Uterus (tissue), 4 donors: ENCODE measurements around the gene MAMDC2. TPM values are rescaled to one million over a fixed set of nuclear protein-coding genes. Genes with fewer than 3 reads are reported as not detected.

Experiments
- DNase-seq, 2 donors: peaks; one replicate each; pipeline ENCODE4 v3.0.0-alpha.2; 2019 to 2020
- H3K27ac ChIP-seq, 2 donors: fragments of 200-600 bp; sonication (generic); 1 replicate in 1 of 2; 2 replicates in 1 of 2; pipeline ENCODE4 v1.5.1; 2016 to 2018
- H3K27me3 ChIP-seq, 2 donors: fragments of 200-600 bp; sonication (generic); one replicate each; pipeline ENCODE4 v1.5.1; 2018 to 2019; ENCODE audit warnings: control low read depth in 1 of 2
- H3K36me3 ChIP-seq, 2 donors: fragments of 200-600 bp; sonication (generic); one replicate each; pipeline ENCODE4 v1.5.1; 2019; ENCODE audit warnings: control low read depth in 1 of 2
- H3K4me1 ChIP-seq, 2 donors: fragments of 200-600 bp; sonication (generic); one replicate each; pipeline ENCODE4 v1.5.1; 2018 to 2019; ENCODE audit warnings: control low read depth in 1 of 2
- H3K4me3 ChIP-seq, 2 donors: fragments of 200-600 bp; sonication (generic); 1 replicate in 1 of 2; 2 replicates in 1 of 2; pipeline ENCODE4 v1.5.1; 2018 to 2019; ENCODE audit warnings: mild to moderate bottlenecking in 1 of 2
- H3K9me3 ChIP-seq, 2 donors: fragments of 200-600 bp; sonication (generic); one replicate each; pipeline ENCODE4 v1.5.1; 2019; ENCODE audit warnings: control low read depth in 1 of 2
- POLR2A ChIP-seq, 2 donors: fragments of 450-650 bp; IDR thresholded peaks; one replicate each; pipeline ENCODE4 v1.6.1; 2016; ENCODE audit warnings: antibody characterized with exemption in 2 of 2, mild to moderate bottlenecking in 1 of 2, moderate library complexity in 1 of 2
- intact Hi-C: fragments of 100-400 bp; cut with DNase I; formaldehyde crosslinking; loops from one replicate; pipeline ENCODE4 v1.15.1; 2023; ENCODE audit warnings: low total_unique reads
- total RNA-seq, 4 donors: library from RNA; depleted of rRNA in 3 of 4; stranded (reverse); fragments of >200 nt in 3 of 4; gene quantifications; one replicate each; pipeline versions ENCODE4 v1.1.0 to v1.2.4, GENCODE V29; 2014 to 2023
- TF ChIP-seq, protein P1 (sequence below), 4 experiments: fragments of 200-600 bp in 2 of 4; fragments of 450-650 bp in 2 of 4; sonication (generic) in 2 of 4; IDR thresholded peaks; one replicate each; pipeline ENCODE4 v1.5.1; 2016 to 2019; ENCODE audit warnings: antibody characterized with exemption in 4 of 4, mild to moderate bottlenecking in 2 of 4, moderate library complexity in 1 of 4
- donor health status: DM: yes; HTN: yes; CAD: no.

MAMDC2 gene
- total RNA-seq, 4 donors from 2014 or later = 42.7 to 204 (median 138) TPM

- no peaks in the 10 kb centered on the region for H3K27me3 ChIP-seq
- H3K4me3 ChIP-seq = no peak overlapping the region
- no peak overlapping the region for H3K27ac ChIP-seq
- no peaks in the 10 kb centered on the region for H3K4me1 ChIP-seq
- TF ChIP-seq, protein P1, sequence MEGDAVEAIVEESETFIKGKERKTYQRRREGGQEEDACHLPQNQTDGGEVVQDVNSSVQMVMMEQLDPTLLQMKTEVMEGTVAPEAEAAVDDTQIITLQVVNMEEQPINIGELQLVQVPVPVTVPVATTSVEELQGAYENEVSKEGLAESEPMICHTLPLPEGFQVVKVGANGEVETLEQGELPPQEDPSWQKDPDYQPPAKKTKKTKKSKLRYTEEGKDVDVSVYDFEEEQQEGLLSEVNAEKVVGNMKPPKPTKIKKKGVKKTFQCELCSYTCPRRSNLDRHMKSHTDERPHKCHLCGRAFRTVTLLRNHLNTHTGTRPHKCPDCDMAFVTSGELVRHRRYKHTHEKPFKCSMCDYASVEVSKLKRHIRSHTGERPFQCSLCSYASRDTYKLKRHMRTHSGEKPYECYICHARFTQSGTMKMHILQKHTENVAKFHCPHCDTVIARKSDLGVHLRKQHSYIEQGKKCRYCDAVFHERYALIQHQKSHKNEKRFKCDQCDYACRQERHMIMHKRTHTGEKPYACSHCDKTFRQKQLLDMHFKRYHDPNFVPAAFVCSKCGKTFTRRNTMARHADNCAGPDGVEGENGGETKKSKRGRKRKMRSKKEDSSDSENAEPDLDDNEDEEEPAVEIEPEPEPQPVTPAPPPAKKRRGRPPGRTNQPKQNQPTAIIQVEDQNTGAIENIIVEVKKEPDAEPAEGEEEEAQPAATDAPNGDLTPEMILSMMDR (IDR thresholded peaks at IDR 0.05) = no peak
- TF ChIP-seq POLR2A (IDR thresholded peaks at IDR 0.05) = no peak
- no peaks in the 10 kb centered on the region for H3K36me3 ChIP-seq
- H3K9me3 ChIP-seq = no peaks in the 10 kb centered on the region
- intact Hi-C loops = no loop called here
- no peak for DNase-seq
These were observed 51.1 kb downstream of the MAMDC2 start for GRCh38 chr9:70094747-70095146.

DNA sequence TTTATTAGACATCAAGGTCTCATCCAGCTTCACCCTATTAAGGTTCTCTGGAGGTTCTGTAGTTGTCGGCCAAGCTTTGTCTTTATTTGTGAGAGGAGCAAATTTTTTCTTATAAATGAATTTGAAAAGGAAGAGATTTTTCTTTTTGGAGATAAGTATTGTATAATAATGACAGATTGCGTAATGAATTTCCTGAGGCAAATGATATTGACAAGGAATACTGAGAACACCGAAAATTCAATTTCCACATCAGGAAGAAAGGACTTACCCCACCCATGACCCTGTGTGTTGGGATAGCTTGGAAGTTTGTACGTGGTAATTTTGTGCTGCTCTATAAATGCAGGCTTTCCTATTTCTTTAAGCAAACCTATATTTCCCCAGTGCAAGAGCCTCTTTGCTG lies 53.5 kb downstream of the MAMDC2 start:
- H3K4me1 ChIP-seq = peaks cover 0 to 3% of the 10 kb centered on the region in 2 donors
- no peak for DNase-seq
- H3K4me3 ChIP-seq = no peak overlapping the region
- H3K27ac ChIP-seq = no peak overlapping the region
- no peaks in the 10 kb centered on the region for H3K27me3 ChIP-seq
- intact Hi-C loops = no loop called here
- TF ChIP-seq, protein P1 (IDR thresholded peaks at IDR 0.05) = no peak
- no peak for TF ChIP-seq POLR2A (IDR thresholded peaks at IDR 0.05)
- no peaks in the 10 kb centered on the region for H3K9me3 ChIP-seq
- H3K36me3 ChIP-seq = no peaks in the 10 kb centered on the region

DNA sequence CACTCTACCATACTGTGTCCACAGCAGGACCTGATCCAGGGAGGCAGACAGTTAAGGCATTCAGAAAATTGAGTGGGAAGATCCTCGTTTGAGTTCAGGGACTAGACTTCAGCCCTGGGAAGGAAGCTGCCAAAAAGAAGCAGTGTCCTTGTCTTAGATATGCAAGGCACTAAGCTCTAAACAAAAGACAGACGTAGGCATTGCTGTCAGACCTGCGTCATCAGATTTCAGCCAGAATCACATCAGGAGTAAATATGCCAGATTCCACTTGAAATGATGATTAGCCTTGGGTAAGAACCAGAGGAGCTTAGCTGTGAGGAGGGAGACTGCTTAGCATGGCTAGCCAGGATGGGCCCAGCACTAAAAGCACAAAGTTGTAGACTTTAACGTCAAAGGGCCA lies 56.7 kb downstream of the MAMDC2 start:
- intact Hi-C loops = no loop called here
- peaks cover 0 to 3% of the 10 kb centered on the region in 2 donors for H3K4me1 ChIP-seq
- H3K27me3 ChIP-seq = no peaks in the 10 kb centered on the region
- TF ChIP-seq, protein P1 (IDR thresholded peaks at IDR 0.05) = no peak
- TF ChIP-seq POLR2A (IDR thresholded peaks at IDR 0.05) = no peak
- no peak overlapping the region for H3K4me3 ChIP-seq
- no peaks in the 10 kb centered on the region for H3K36me3 ChIP-seq
- no peaks in the 10 kb centered on the region for H3K9me3 ChIP-seq
- DNase-seq = peak; percentile 42 to 71
- peak overlapping the region; percentile 54 to 64 for H3K27ac ChIP-seq

GRCh38 chr9:70101265-70101664 lies 57.6 kb downstream of the MAMDC2 start:
- no peak for TF ChIP-seq POLR2A (IDR thresholded peaks at IDR 0.05)
- TF ChIP-seq, protein P1 (IDR thresholded peaks at IDR 0.05) = no peak
- peaks cover 0 to 3% of the 10 kb centered on the region in 2 donors for H3K4me1 ChIP-seq
- H3K9me3 ChIP-seq = no peaks in the 10 kb centered on the region
- H3K27me3 ChIP-seq = no peaks in the 10 kb centered on the region
- no peak for DNase-seq
- H3K27ac ChIP-seq = peak overlapping the region; percentile 54 to 56
- no peak overlapping the region for H3K4me3 ChIP-seq
- H3K36me3 ChIP-seq = no peaks in the 10 kb centered on the region
- intact Hi-C loops = no loop called here

DNA sequence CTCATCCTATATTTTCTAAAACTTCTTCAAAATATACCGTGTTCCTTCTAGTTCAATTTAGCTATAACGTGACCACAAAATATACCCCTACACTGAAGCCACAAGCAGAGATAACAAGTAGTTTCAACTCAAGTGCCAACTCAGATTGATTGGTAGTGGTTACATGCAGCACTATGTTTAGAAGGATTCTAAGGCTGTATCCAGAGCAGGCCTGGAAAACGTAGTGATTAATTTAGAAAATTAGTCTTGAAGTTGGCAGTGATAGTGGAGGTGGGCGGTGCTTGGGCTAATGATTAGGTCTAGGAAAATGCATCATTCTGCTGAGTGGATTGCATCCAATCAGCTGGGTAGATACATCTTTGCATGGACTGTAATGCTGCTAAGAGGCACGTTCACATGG lies 61.5 kb downstream of the MAMDC2 start:
- intact Hi-C loops = no loop called here
- Histone ChIP-seq H3K27ac (no peak overlapping the region), H3K36me3 (no peaks in the 10 kb centered on the region), H3K4me1 (peaks cover 0 to 3% of the 10 kb centered on the region in 2 donors), H3K4me3 (no peak overlapping the region), H3K27me3 (no peaks in the 10 kb centered on the region), H3K9me3 (no peaks in the 10 kb centered on the region)
- no peak for DNase-seq
- TF ChIP-seq, protein P1 (IDR thresholded peaks at IDR 0.05) = no peak
